PC-9 (cell line): Measurements from ENCODE around the gene DHRSX. TPM values are rescaled to one million over a fixed set of nuclear protein-coding genes. Genes with fewer than 3 reads are reported as not detected.
"Not testable (repeated sequence)": the region's sequence is repeated elsewhere in the genome, so short reads cannot be mapped to it uniquely, and the experiment has no call there.

Source experiments
- BruUV-seq: library from RNA; stranded (reverse); fragments of 400-500 nt; replicated peaks from 2 replicates; lab custom pipeline; 2021; lab: Mats Ljungman, UMichigan
- CTCF ChIA-PET: fragments of 300-600 bp; sonication (Branson Sonifier 250); formaldehyde crosslinking; loops from one replicate; lab custom pipeline; 2022; ENCODE audit warnings: antibody characterized with exemption; lab: Charles Lee
- POLR2A ChIA-PET: fragments of 300-600 bp; sonication (Branson Sonifier 250); formaldehyde crosslinking; loops from one replicate; lab custom pipeline; 2022; ENCODE audit warnings: antibody characterized with exemption; ENCODE audit not compliant: unreplicated experiment; lab: Charles Lee
- DNase-seq, 2 experiments: peaks; one replicate each; pipeline versions ENCODE4 v3.0.0 to v3.0.0-alpha.2; 2015 to 2022; ENCODE audit warnings: mixed read lengths in 1 of 2
- H2AFZ ChIP-seq: fragments of 200-600 bp; sonication (generic); 2 replicates; pipeline ENCODE4 v1.8.1; 2017; ENCODE audit warnings: antibody characterized with exemption
- H3F3A ChIP-seq: fragments of 200-600 bp; sonication (generic); 2 replicates; pipeline ENCODE4 v1.8.1; 2017; ENCODE audit warnings: antibody characterized with exemption, mild to moderate bottlenecking, low read depth; ENCODE audit not compliant: insufficient read depth
- H3K27ac ChIP-seq: fragments of 200-600 bp; sonication (generic); 2 replicates; pipeline ENCODE4 v1.6.1; 2016; ENCODE audit warnings: mixed run types
- H3K27me3 ChIP-seq: fragments of 200-600 bp; sonication (generic); 2 replicates; pipeline ENCODE4 v1.6.1; 2016; ENCODE audit warnings: low read depth, mixed run types; ENCODE audit not compliant: insufficient read depth
- H3K36me3 ChIP-seq: fragments of 200-600 bp; sonication (generic); 2 replicates; pipeline ENCODE4 v1.6.1; 2016; ENCODE audit warnings: low read depth, mixed run types
- H3K4me1 ChIP-seq: fragments of 200-600 bp; sonication (generic); replicated peaks from 2 replicates; pipeline ENCODE4 v1.6.1; 2016; ENCODE audit warnings: mixed run types; ENCODE audit not compliant: insufficient read depth
- H3K4me2 ChIP-seq: fragments of 200-600 bp; sonication (generic); 2 replicates; pipeline ENCODE4 v1.6.1; 2017; ENCODE audit warnings: mixed run types
- H3K4me3 ChIP-seq: fragments of 200-600 bp; sonication (generic); 2 replicates; pipeline ENCODE4 v1.6.1; 2016; ENCODE audit warnings: mixed run types
- H3K79me2 ChIP-seq: fragments of 200-600 bp; sonication (generic); 2 replicates; pipeline ENCODE4 v1.6.1; 2017; ENCODE audit warnings: low read depth, mixed run types
- H3K9me2 ChIP-seq: fragments of 200-600 bp; sonication (generic); 2 replicates; pipeline ENCODE4 v1.8.1; 2017; ENCODE audit warnings: mild to moderate bottlenecking; ENCODE audit not compliant: insufficient read depth
- H3K9me3 ChIP-seq: fragments of 200-600 bp; sonication (generic); 2 replicates; pipeline ENCODE4 v1.8.1; 2016; ENCODE audit warnings: low read depth; ENCODE audit not compliant: insufficient read depth
- H4K20me1 ChIP-seq: fragments of 200-600 bp; sonication (generic); 2 replicates; pipeline ENCODE4 v1.8.1; 2017; ENCODE audit not compliant: insufficient read depth
- CTCF ChIP-seq: fragments of 200-600 bp; sonication (generic); conservative IDR thresholded peaks from 2 replicates; pipeline ENCODE4 v1.6.1; 2017; ENCODE audit warnings: mixed run types, antibody characterized with exemption, mild to moderate bottlenecking, moderate library complexity
- EZH2 ChIP-seq: fragments of 200-600 bp; sonication (generic); IDR thresholded peaks from 2 replicates; pipeline ENCODE4 v1.8.0; 2017; ENCODE audit warnings: antibody characterized with exemption, low read depth
- intact Hi-C: fragments of 100-400 bp; cut with micrococcal nuclease; formaldehyde crosslinking; loops from one replicate; pipeline ENCODE4 v1.10.0; 2022; ENCODE audit not compliant: unreplicated experiment
- total RNA-seq: library from RNA; stranded (reverse); gene quantifications from 2 replicates; pipeline ENCODE4 v1.2.3, GENCODE V29; 2021

The DHRSX gene
- total RNA-seq, 1 experiment from 2014 or later = 13.2 TPM

- no peaks in the 10 kb centered on the region for H3K9me2 ChIP-seq
- H3K27me3 ChIP-seq = no peaks in the 10 kb centered on the region
- ChIA-PET POLR2A (no interaction called here), CTCF (no interaction called here)
- H3F3A ChIP-seq = no peaks in the 10 kb centered on the region
- H4K20me1 ChIP-seq = no peaks in the 10 kb centered on the region; the same call in none of the 2 replicates
- no peak overlapping the region for H3K27ac ChIP-seq
- intact Hi-C loops = no loop called here
- no peak overlapping the region for H2AFZ ChIP-seq
- TF ChIP-seq CTCF (no peak), EZH2 (no peak)
- no TSS peak for BruUV-seq
- H3K36me3 ChIP-seq = no peaks in the 10 kb centered on the region
- H3K4me1 ChIP-seq = no peaks in the 10 kb centered on the region
- DNase-seq = no peak
- no peak overlapping the region for H3K4me2 ChIP-seq
- H3K79me2 ChIP-seq = no peaks in the 10 kb centered on the region
- H3K9me3 ChIP-seq = no peaks in the 10 kb centered on the region
- no peak overlapping the region for H3K4me3 ChIP-seq
Measured at GRCh38 chrX:2484256-2484655, 16.5 kb downstream of the DHRSX start.

- POLR2A ChIA-PET = no interaction called here
- no peaks in the 10 kb centered on the region for H3K27me3 ChIP-seq
- no peaks in the 10 kb centered on the region for H3K36me3 ChIP-seq
- no peaks in the 10 kb centered on the region for H3F3A ChIP-seq
- CTCF ChIA-PET = no interaction called here
- DNase-seq = no peak
- intact Hi-C loops = no loop called here
- no peaks in the 10 kb centered on the region; the same call in none of the 2 replicates for H4K20me1 ChIP-seq
- no peak overlapping the region for H3K4me3 ChIP-seq
- BruUV-seq = no TSS peak
- H3K9me2 ChIP-seq = no peaks in the 10 kb centered on the region
- TF ChIP-seq CTCF (no peak), EZH2 (no peak)
- H2AFZ ChIP-seq = no peak overlapping the region
- H3K79me2 ChIP-seq = no peaks in the 10 kb centered on the region
- H3K4me1 ChIP-seq = no peaks in the 10 kb centered on the region
- H3K4me2 ChIP-seq = no peak overlapping the region
- H3K9me3 ChIP-seq = no peaks in the 10 kb centered on the region
- no peak overlapping the region for H3K27ac ChIP-seq
Measured at GRCh38 chrX:2483398-2484060, 17.2 kb downstream of the DHRSX start.

DNA sequence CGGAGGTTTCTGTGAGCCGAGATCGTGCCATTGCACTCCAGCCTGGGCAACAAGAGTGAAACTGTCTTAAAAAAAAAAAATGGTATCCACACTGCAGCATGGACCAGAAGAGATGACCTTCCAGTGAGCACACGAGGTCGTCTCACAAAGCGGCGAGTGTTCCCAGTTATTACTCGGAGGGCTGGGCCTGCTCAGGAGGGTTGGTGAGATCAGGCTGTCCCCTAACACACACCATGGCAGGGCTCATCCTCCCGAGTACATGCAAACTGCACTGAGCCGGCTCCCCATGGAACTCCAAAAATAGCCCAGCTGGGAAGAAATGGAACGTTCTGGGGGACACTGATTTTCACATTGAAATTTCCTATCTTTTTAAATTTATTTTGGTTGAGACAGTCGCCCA is 19.2 kb downstream of the DHRSX start:
- H3K4me1 ChIP-seq, H3F3A ChIP-seq, H3K79me2 ChIP-seq, H3K36me3 ChIP-seq, H4K20me1 ChIP-seq, DNase-seq, H3K27me3 ChIP-seq, CTCF ChIA-PET, H2AFZ ChIP-seq, H3K4me2 ChIP-seq, POLR2A ChIA-PET, H3K9me2 ChIP-seq, H3K9me3 ChIP-seq, H3K4me3 ChIP-seq, H3K27ac ChIP-seq, intact Hi-C loops, BruUV-seq: not testable (repeated sequence)

DNA sequence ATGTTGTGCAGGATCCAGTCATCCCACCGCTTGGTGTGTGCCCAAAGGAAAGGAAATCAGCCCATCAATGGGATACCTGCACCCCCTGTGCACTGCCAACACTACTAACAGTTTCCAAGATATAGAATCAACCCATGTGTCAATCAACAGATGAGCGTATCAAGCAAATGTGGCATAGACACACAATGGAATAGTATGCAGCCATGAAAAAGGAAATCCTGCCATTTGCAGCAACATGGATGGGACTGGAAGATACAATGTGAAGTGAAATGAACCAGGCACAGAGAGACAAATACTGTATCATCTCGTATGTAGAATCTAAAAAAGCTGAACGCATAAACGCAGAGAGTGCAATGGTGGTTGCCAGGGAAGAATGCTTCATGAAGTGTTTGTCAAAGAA is 20.8 kb downstream of the DHRSX start:
- CTCF ChIA-PET, H3K27ac ChIP-seq, H3K27me3 ChIP-seq, H3K4me1 ChIP-seq, H4K20me1 ChIP-seq, H3K79me2 ChIP-seq, H3K9me2 ChIP-seq, H3K9me3 ChIP-seq, POLR2A ChIA-PET, H3K4me3 ChIP-seq, H3K36me3 ChIP-seq, H3F3A ChIP-seq, H2AFZ ChIP-seq, BruUV-seq, DNase-seq, H3K4me2 ChIP-seq, intact Hi-C loops: not testable (repeated sequence)
